ENCODE measurements around the gene BCAR1.

GRCh38 chr16:75233611-75233938 is 17.8 kb downstream of the BCAR1 start:
- TF ChIP-seq GATA3 (IDR thresholded peaks at IDR 0.05; ENCODE audit: low read depth, low read length) = no peak
- TF ChIP-seq GATA2 (IDR thresholded peaks at IDR 0.05; ENCODE audit: low read depth, low read length) = no peak
